NCI-H1694 (cell line): ENCODE data around the gene HDLBP.

Experiments
- DNase-seq: peaks from one replicate; lab custom pipeline; 2025; lab: John Stamatoyannopoulos, UW

HDLBP gene, protein sequence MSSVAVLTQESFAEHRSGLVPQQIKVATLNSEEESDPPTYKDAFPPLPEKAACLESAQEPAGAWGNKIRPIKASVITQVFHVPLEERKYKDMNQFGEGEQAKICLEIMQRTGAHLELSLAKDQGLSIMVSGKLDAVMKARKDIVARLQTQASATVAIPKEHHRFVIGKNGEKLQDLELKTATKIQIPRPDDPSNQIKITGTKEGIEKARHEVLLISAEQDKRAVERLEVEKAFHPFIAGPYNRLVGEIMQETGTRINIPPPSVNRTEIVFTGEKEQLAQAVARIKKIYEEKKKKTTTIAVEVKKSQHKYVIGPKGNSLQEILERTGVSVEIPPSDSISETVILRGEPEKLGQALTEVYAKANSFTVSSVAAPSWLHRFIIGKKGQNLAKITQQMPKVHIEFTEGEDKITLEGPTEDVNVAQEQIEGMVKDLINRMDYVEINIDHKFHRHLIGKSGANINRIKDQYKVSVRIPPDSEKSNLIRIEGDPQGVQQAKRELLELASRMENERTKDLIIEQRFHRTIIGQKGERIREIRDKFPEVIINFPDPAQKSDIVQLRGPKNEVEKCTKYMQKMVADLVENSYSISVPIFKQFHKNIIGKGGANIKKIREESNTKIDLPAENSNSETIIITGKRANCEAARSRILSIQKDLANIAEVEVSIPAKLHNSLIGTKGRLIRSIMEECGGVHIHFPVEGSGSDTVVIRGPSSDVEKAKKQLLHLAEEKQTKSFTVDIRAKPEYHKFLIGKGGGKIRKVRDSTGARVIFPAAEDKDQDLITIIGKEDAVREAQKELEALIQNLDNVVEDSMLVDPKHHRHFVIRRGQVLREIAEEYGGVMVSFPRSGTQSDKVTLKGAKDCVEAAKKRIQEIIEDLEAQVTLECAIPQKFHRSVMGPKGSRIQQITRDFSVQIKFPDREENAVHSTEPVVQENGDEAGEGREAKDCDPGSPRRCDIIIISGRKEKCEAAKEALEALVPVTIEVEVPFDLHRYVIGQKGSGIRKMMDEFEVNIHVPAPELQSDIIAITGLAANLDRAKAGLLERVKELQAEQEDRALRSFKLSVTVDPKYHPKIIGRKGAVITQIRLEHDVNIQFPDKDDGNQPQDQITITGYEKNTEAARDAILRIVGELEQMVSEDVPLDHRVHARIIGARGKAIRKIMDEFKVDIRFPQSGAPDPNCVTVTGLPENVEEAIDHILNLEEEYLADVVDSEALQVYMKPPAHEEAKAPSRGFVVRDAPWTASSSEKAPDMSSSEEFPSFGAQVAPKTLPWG (N-terminal part only)

DNA sequence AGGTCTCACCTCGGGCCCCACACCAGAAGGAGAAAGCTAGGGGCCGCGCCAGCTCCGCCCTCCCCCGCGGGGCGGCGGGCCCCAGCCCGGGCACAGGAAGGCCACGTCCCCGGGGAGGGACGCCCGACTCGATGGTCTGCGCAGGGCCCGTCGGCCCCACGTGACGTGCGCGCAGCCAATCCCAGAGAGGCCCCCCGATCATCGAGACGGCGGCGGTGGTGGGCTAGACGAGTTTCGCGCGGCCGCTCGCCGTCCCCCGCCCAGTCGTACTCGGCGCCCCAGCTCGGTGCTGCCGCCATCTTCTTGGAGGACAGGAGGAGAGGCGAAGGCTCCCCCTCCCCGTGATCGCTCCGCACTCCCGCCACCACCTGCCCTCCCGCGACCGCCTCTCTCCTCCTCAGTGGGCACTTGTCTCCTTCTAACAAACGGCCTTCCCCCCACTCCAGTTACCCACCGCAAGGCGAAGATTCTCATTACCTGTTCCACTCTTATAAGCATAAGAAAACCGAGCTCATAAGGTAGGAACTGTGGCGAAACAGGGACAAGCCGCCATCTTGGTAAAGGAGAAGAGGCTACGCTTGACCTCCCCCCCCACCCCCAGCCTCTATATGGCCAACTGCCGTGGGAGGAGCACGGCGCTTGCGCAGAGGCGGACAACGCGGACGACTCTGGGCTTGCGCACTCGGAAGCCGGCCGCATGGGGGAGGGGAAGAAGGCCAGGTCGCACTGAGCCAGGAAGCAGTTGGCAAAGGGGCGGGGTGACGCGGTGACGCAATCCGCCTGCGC is at the start of gene HDLBP:
Gene HDLBP, minus strand, starts transcription at position 580 of the 786 bp plus-strand sequence. CDS start 48,803 bp downstream, outside the sequence.
- DNase-seq: peak; percentile 96

- no peak for DNase-seq
Measured at GRCh38 chr2:241364781-241365180, 49.3 kb upstream of the HDLBP start.

GRCh38 chr2:241363426-241363825 is 48.0 kb upstream of the HDLBP start:
- DNase-seq: no peak

GRCh38 chr2:241359481-241360045 is 44.1 kb upstream of the HDLBP start:
- no peak for DNase-seq

DNA sequence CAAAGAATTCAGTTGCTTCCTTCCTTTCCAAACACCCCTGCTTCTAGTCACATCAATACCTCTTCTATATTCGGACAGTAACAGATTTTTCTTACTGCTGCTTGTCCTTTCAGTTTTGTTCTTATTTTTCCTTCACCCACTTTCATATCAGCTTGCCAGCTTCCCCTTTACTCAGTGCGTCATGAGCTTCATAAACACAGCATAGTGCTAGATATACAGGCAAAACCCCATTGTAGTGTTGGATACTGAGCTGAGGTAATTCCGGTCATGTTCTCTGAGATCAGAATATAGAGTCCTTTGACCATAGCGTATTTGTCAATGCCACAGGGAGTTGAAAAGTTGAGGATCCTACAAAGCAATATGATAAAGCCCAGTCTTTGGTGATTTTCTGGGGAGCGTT is 43.0 kb upstream of the HDLBP start:
- DNase-seq: no peak

DNA sequence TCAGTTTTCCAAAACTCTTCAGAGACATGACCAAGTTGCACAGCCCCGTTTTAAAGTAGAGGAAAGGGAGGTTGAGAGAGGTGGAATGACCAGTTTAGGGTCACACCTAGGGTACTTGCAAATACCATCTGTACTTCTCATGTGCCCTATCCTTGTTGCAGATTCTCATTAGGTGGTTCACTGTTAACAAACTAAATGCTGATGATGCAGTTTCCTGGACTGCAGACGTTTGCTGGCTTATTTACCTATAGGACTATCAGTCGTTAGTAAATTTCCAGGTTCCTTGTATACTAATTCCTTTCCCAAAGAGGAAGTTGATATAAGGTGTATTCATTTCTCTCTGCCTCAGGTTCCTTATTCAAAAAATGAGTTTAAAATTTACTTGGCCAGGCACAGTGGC is 42.1 kb upstream of the HDLBP start:
- DNase-seq: no peak

- DNase-seq: no peak
Measured at GRCh38 chr2:241356871-241357260, 41.4 kb upstream of the HDLBP start.

DNA sequence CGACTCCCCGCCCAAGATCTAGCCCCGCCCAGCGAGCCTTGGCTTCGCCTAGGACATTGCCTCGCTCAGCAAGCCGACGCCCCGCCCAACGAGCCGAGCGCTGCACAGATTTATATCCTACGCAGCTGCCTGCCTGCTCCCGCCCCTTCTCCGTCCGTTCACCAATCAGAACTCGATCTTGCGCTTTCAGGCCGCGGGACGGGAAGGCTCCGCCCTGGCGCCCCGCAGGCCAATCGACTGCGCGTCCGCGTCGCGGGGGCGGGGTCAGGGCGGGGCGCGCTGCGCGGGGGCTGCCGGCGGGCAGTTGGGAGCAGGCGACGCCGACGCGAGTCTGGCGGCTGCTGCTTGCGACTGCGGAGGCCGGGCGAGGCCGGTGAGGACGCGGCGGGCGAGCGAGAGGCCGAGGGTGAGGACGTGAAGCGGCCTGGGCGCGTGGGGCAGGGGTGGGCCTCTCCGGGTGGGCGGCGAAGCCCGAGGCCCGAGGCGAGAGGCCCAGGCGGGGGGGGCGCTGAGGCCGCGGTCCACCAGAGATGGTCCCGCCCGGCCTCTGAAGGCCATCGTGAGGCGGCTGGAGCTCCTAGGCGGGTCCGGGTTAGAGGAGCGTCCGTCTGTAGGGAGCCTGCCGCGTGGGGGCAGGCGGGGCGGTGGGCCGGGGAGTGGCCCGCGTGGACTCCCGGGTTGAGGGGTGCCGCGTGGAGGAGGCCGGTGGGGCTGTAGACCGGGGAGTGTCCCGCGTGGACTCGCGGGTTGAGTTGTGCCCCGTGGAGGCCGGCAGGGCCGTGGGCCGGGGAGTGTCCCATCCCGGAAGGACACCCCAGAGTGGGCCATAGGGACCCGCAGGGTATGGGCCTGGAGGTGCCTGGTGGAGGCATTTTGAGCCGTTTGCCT is 40.8 kb upstream of the HDLBP start, which contains the start of gene FARP2:
Gene FARP2, plus strand, starts transcription at position 303 of the 888 bp plus-strand sequence. CDS start 16,823 bp downstream, outside the sequence.
- DNase-seq: peak; percentile 98

DNA sequence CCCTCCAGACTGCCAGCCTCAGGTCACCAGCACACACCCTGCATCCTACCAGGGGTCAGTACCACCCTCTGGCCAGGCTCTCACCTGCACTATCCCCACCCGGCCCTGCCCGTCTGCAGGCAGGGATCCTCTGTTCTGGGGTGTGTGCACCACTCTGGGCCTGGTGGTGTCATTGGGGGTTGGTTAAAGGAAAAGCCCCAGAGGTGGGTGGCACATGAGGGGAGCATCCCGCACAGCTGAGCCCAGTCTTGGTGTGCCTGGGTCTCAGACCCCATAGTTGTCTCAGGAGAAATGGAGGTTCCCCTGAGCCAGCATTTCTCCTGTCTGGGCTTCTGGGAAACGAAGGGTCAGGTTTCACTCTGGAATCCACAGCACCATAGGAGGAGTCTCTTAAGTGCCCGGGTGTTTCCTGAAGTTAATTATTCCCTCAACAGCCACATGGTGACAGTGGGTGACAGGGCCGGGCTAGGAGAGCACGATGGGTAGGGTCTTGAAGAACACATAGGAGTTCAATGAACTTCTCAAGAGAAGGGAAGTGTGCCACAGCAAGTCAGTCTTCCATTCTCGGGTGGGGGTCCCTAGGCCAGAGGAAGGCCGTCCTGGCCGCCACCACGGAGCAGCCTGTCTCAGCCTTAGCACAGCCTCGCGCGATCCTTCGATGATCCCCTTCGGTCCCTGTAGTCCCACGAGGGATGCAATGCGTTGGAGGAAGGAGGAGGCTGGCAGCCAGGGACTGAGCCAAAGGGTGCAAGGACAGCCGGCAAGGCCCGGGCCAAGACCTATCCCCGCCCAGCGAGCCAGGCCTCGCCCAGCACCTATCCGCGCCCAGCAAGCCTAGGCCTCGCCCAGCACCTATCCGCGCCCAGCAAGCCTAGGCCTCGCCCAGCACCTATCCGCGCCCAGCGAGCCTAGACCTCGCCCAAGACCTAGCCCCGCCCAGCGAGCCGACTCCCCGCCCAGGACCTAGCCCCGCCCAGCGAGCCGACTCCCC is 39.5 kb upstream of the HDLBP start:
- DNase-seq: no peak

DNA sequence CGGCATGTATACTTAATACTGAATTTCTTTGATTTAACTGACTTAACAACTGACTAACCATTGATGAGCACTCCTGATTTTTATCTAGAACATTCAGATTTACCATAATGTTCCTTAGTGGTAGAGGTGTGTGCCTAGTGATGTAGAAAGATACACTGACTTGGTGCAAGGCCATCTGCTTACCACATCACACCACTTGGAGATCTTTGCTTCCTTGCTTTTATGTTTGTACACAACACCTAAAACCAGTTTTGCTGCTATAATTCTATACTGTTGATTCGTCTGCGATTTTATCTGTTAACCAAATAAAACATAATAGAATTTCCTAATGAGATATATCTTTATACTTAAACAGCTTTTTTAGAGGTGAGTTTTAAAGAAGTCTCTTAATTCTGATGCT is 36.8 kb upstream of the HDLBP start:
- DNase-seq: no peak

DNA sequence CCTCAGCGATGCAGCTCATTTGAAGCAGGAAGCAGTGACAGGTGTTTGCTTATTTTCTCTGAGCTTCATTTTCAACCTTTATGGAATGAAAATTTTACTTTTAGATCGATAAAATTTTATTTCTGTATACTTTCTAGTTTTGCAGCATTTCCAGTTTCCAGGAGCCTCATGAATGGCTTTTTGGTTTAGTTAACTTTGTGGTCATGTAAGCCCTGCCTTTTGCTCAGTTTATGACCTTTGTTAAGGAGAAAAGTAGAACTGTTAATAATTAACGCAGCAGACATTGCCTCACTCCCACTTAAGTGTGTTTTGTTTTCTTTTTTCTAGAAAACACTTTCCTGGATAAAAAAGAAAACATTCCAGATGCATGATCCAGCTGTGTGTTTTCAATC is 36.2 kb upstream of the HDLBP start:
- no peak for DNase-seq

- DNase-seq: no peak
Measured at GRCh38 chr2:241350878-241351639, 35.6 kb upstream of the HDLBP start.

GRCh38 chr2:241350530-241350877 is 35.0 kb upstream of the HDLBP start:
- DNase-seq: no peak

- no peak for DNase-seq
Measured at GRCh38 chr2:241349941-241350340, 34.5 kb upstream of the HDLBP start.

DNA sequence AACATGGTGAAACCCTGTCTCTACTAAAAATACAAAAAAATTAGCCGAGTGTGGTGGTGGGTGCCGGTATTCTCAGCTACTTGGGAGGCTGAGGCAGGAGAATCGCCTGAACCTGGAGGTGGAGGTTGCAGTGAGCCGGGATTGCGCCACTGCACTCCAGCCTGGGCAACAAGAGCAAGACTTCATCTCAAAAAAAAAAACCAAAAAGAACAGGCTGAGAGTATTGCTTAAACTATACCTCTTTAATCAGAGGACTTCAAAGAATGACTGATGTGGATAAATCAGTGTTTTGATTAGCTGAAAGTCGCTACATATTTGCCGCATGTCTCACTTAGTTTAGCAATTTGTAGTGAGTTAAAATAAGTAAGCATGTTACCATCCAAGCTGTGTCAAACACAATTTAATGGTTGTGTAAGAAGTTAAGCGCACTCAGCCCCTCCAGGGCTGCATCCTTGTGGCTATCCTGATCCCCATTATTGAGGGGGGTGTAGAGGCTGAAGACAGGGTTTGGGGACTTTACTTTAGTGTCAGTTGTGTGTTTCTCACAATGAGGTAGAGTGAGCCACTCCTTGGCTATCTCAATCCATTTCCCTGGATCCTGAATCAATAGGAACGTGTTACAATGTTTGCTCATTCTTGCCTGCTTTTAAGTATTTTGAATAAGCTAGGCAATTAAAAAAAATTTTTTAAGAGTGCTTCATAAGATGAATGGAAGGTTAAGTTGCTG is 29.6 kb upstream of the HDLBP start:
- DNase-seq: no peak

GRCh38 chr2:241340631-241341163 is 25.2 kb upstream of the HDLBP start:
- DNase-seq: no peak
